T-helper 2 cell treated with Interferon-gamma antibody and Interleukin-4, amounts not matched to agents 100 ng/mL and 5 ng/mL, for 36 hours (primary cell): ENCODE measurements around the gene BBS7. TPM values are rescaled to one million over a fixed set of nuclear protein-coding genes. Genes with fewer than 3 reads are reported as not detected.

Experiments
- intact Hi-C: fragments of 100-400 bp; cut with micrococcal nuclease; formaldehyde crosslinking; loops from one replicate; pipeline ENCODE4 v1.15.1; 2023
- total RNA-seq: library from RNA; stranded (reverse); gene quantifications from 2 replicates; pipeline ENCODE4 v1.2.3, GENCODE V29; 2022

BBS7 gene
- total RNA-seq, 1 donor from 2014 or later: 17.5 TPM

DNA sequence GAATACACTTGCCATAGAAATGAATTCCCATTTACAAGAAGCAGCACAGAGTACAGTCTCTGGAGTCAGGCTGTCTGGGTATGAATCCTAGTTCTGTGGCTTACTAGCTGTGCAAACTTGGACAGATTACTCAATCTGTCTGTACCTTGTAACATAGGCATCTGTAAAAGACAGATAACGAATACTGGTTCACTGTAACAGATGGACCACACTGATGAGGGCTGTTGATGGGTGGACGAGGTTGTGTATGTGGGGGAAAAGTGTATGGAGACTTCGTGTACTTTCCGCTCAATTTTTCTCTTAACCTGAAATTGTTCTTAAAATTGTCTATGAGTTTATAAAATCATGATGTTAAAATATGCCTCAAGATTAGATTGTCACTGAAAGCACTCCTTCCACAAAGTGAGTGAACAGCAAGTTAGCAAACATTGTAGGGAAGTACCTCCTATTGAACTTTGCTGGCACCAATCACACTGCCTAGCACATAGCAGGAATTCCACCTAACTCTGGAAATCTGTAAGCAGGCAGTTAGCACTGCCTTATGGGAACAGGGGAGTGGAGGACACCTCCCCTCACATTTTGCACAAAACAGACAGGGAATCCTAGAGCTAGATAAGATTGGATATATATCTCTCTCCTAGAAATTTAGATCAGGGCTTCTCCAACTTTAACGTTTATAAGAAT is 75.6 kb downstream of the BBS7 start:
- intact Hi-C loops: no loop called here

DNA sequence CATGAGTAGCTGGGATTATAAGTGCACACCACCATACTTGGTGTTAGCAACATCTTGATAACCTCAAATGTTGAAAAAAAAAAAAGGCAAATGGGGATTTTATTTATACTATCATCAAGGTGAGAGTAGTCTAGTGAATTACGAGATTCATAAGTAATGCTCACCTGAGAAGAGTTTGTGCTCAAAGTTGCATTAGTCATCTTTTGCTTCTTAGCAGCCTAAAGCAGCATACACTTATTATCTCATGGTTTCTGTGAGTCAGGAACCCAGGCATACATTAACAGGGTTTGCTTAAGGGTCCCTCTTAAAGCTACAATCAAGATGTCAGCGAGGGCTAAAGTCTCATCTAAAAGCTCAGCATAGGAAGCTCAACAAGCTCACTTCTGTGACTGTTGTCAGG is 77.3 kb downstream of the BBS7 start:
- intact Hi-C loops: no loop called here

DNA sequence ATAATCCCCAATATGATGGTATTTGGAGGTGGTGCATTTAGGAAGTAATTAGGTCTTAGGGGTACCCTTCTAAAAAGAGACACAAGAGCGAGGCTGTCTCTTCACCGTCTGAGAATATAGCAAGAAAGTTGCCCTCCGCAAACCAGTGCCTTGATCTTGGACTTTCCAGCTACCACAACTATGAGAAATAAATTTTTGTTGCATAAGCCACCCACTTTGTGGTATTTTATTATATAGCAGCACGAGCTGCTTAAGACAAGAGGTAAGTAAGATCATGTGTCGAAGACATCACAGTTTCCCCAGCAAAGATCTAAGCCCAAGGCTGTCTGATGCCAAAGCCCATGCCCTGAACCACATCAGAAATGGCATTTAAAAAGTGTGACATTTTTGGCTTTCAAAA is 78.8 kb downstream of the BBS7 start:
- intact Hi-C loops: no loop called here

DNA sequence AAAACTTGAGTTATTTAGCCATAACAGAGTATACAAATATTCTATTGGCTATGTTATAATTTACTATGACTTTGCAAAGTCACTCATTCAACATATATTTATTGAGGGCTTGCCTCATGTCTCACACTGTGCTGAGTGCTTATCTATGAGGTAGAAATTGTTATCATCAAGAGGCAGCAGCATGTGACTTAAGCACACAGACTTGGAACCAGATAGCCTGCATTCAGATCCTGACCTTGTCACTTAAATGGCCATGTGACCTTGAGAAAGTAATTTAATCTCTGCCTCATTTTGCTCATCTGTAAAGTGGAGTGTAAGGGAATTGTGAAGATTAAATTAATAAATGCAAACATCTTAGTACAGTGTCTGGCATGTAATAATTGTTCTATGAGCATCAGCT is 79.3 kb downstream of the BBS7 start:
- intact Hi-C loops: no loop called here

DNA sequence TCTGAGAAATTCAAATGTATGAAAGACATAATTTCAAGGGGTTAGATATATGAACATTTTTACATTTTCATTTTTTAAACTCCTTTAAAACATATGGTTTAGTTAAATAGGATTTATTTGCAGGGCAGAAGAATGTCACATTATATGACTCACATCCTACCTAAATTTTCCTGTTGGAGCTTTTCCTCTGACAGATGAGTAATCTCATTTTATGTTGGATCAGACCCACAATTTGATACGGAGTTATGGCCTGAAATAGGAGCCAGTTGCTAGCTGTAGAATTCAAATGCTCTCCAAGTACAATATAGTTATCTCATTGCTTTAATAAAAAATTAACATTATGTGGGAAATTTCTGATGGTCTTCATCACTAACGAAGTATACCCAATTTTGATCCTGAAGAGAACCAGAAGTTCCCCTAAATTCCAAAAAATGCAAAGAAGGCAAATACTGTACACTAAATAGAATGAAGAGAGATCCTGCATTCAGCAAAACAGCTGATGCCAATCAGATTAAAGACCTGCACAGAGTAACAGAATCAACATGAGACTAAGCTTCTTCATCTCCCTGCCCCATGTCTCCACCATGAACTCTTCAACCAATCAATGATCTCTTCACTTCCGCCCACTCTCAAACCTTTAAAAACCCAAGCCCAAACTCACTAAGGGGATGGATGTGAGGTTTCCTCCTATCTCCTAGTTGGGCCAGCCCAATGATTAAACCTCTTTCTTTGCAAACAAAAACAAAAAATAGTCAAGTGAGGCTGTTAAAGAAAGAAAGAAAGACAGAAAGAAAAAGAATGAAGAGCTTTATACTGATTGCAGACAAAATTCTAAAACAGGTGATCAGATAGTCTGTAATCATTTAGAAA is 80.1 kb downstream of the BBS7 start:
- intact Hi-C loops: no loop called here

DNA sequence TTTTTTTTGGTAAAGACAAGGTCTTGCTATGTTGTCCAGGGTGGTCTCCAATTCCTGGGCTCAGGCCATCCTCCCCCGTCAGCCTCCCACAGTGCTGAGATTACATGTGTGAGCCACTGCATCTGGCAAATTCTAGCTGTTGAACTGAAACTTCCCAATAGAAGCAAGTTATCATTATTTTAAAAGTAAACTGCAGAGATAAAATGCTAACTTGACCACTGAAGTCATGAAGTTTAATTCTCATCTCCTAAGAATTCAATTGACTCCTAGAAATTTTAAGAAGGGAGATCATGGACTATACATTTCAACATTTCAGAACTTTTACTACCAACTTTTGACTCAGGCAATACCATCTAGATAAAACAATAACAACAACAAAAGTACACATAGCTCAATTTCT is 80.8 kb downstream of the BBS7 start:
- intact Hi-C loops: no loop called here

DNA sequence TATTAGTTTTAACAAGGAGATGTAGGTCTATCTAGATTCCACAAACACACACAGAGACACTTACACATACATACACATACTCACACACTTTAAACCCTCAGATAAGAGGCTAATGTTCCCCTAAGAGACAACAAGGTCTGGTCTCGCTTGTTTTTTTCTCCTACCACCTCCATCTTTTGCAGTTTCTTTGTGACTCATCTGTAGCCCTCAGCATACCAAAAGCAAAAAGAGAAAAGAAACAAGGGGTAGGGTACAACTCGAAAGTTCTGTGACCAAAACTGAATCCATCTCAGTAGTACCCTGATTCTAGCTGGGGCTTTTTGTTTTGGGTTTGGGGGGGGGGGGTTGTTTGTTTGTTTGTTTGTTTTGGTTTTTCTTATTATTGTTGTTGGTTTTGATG is 81.4 kb downstream of the BBS7 start:
- intact Hi-C loops: no loop called here

DNA sequence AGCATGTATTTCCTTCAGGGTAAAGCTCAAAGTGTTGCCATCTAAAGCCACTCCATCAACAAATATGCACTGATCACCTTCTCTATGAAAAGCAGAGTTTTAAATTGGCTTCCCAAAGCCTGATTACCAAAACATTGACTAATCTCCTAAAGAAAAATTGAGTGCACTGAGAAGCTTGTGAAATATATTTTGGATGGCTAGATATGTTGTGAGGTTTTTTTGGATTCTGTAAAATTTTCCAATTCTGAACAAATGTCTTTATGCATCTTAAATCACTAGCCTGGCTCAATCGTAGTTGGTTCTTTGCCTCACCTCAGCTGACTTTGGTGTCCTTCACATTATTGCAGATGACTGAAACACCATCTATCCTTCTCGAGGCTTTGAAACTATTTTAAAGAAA is 84.1 kb downstream of the BBS7 start:
- intact Hi-C loops: no loop called here

DNA sequence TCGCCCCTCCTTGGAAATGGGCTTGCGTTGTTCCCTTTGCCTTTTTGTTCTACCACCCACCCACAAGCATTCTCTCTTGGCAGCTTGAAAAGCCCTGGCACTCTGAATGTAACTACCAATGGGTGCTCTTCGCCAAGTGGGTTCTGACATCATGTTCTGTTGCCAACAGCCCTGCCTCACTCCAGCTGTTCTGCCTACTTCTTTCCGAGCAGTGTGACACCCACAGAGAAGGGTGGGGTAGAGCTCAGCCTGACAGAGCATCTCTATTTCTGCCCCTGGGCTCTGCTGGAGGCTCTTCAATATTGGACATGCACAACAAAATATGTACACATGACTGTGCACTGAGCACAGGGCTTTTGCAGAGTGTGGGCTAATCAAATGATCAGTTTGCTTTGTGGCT is 84.8 kb downstream of the BBS7 start:
- intact Hi-C loops: no loop called here

DNA sequence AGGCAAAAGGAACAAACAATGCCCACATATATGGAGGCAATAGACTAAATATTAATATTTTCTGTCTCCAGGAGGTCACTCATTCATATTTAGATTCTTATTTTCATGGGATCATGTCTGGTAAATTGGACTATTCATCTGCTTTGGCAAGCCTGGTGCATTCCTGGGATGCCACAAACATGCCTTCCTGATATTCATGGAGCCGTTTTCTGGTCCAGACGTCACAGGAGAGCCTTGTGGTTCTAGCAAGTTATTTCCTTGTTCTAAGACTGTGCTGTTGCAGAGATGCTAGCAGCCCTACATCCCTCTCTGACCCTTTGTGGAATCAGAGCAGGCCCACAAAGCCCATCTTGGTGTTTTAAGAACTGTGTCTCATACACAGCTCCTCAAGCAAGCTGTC is 85.3 kb downstream of the BBS7 start:
- intact Hi-C loops: no loop called here

DNA sequence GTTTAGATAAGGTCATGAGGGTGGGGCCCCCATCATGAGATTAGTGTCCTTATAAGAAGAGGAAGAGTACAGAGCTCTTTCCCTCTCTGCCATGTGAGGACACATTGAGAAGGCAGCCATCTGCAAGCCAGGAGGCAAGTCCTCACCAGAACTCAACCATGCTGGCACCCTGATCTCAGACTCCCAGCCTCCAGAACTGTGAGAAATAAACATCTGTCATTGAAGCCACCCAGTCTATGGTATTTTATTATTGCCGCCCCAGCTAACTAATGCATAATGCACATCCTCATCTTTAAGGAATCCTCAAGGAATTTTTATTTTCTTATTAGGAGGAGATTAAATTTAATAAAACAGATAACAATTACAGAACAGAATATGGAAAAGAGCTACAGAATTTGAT is 85.9 kb downstream of the BBS7 start:
- intact Hi-C loops: no loop called here

DNA sequence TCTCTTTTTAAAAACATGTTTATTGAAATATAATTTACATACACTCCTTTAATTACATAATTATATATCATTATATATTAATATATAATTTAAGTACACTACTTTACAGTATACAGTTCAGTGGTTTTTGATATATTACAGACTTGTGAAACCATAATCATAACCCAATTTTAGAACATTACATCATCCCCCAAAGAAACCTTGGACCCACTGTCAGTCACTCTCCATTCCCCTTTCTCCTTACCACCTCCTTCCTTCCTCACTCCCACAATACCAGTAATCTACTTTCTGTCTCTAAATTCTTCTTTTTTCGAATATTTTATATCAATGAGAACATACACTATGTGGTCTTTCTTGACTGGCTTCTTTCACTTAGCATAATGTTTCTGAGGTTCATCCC is 87.1 kb downstream of the BBS7 start:
- intact Hi-C loops: no loop called here

DNA sequence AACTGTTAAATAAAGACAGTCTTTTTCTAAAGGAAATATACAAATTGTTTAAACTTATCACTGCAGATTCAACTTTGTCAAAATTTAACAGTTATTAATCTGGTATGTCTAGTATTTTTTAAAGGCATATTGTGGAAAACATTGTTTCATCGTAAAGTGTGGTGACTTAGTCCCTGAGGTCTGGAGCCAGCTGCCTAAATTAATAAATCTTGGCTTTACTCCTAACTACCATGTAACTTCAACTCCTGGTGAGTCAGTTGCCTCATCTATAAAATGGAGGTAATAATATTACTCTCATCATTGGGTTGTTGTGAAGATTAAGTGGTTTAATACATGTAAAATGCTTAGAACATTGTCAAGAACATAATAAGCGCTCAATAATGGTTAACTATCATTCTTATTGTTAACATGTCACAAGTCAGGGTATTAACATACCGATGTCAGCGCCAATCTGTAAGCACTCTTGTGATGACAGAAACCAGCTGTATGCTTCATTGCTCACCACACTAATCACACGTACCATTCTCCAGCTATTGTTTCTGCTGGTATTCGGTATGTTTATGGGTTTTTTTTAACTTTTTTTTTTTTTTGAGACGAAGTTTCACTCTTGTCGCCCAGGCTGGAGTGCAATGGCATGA is 91.2 kb downstream of the BBS7 start:
- intact Hi-C loops: no loop called here

DNA sequence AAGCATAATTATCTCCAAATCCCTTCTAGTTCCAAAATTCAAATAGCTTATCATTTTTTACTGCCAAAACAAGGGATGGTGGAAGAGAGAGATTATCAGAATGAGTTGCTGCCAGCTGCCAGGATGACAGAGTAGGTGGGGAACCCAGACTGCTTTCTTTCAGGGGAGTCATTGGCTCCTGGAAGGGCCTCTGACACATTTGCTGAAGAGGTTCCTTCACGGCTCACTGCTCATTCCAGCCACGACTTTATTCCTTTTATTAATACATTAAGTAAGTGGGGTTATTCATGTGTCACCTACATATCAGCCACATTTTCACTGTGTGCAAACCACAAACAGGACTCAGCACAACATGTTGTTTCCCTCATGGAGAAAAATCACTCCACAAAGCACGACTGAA is 92.6 kb downstream of the BBS7 start:
- intact Hi-C loops: no loop called here

DNA sequence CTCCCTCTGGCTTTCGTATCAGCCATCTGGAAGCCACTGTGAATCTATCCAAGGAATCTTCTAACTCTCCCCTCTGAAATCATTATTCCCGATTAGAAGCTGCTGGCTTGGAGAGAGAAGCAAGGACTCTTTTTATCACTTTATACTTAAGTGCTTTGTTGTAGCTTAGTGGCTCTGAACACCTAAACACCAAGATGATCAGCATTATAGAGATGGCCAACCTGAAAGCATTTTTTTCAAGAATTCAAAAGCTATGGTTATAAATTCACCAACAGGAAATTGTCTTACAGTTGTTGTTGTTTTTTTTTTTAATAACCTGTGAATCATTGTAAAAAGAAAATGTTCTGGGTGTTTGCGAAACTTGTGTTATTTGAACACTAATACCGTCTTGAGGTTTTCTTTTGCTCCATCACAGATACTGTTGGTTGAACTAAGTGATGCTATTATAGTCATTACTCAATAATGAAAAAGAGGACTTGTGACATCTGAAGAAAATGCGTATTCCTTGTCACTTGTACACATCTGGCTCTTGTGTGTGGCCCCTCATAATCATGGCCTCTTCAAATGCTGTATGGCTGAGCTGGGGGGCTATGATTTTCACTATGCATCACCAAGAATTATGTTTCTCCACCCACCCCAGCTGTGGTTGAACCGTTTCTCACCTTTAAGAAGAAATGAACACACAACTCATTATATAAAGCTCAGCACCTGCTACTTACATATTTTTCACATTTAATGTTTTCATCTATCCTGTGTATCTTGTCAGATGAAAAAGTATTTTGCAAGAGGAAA is 93.5 kb downstream of the BBS7 start:
- intact Hi-C loops: no loop called here

Other genes with a start within 250 kb of the BBS7 start
- 200 and 202 TPM in 2 replicates for gene ANXA5, start 173.5 kb downstream of the BBS7 start, total RNA-seq
- not detected in 2 replicates for gene SMIM43, start 105.3 kb downstream of the BBS7 start, total RNA-seq
- 53.1 and 54.7 TPM in 2 replicates for gene EXOSC9, start 69.2 kb downstream of the BBS7 start, total RNA-seq
- gene CCNA2, start 46.6 kb downstream of the BBS7 start, total RNA-seq: 85.0 and 88.3 TPM in 2 replicates
- 0.20 and 0.64 TPM in 2 replicates for gene TRPC3, start 81.6 kb upstream of the BBS7 start, total RNA-seq